Activated B cell treated with CpG ODN at 0.5 μM for 24 hours (primary cell): ENCODE measurements around the gene SYT13. TPM values are rescaled to one million over a fixed set of nuclear protein-coding genes. Genes with fewer than 3 reads are reported as not detected.

Experiments used
- ATAC-seq: fragments of 200-7000 bp; cut with Tn5 transposase; one replicate; pipeline ENCODE4 v1.10.0; 2021; ENCODE audit warnings: low read depth, mild to moderate bottlenecking, moderate library complexity
- CTCF ChIA-PET: fragments of 350-600 bp; sonication (Branson Sonifier 250); formaldehyde crosslinking; loops from one replicate; lab custom pipeline; 2021; ENCODE audit warnings: antibody characterized with exemption; lab: Charles Lee
- POLR2A ChIA-PET: fragments of 350-600 bp; sonication (Branson Sonifier 250); formaldehyde crosslinking; loops from one replicate; lab custom pipeline; 2021; ENCODE audit warnings: antibody characterized with exemption; lab: Charles Lee
- DNase-seq: peaks from one replicate; pipeline ENCODE4 v3.0.0; 2022
- H3K27ac Mint-ChIP-seq: one replicate; pipeline ENCODE4 v1.8.0; 2020; ENCODE audit warnings: mixed read lengths
- H3K27me3 Mint-ChIP-seq: one replicate; pipeline ENCODE4 v1.8.0; 2021; ENCODE audit warnings: mixed read lengths
- H3K36me3 Mint-ChIP-seq: one replicate; pipeline ENCODE4 v1.8.0; 2021; ENCODE audit warnings: low read depth, mixed read lengths
- H3K4me1 Mint-ChIP-seq: one replicate; pipeline ENCODE4 v1.8.0; 2021; ENCODE audit warnings: mixed read lengths
- H3K4me3 Mint-ChIP-seq: one replicate; pipeline ENCODE4 v1.8.0; 2020; ENCODE audit warnings: mild to moderate bottlenecking, mixed read lengths
- H3K9me3 Mint-ChIP-seq: one replicate; pipeline ENCODE4 v1.8.0; 2020; ENCODE audit warnings: mixed read lengths
- CTCF ChIP-seq: fragments of 200-600 bp; IDR thresholded peaks from one replicate; pipeline ENCODE4 v1.8.0; 2022; ENCODE audit warnings: antibody characterized with exemption, mild to moderate bottlenecking
- intact Hi-C: fragments of 100-400 bp; cut with micrococcal nuclease; formaldehyde crosslinking; loops from one replicate; pipeline ENCODE4 v1.15.1; 2024
- total RNA-seq: library from RNA; stranded (reverse); gene quantifications from 2 replicates; pipeline ENCODE4 v1.2.3, GENCODE V29; 2022

The SYT13 gene
- total RNA-seq, 1 donor from 2014 or later, result not detected

GRCh38 chr11:45278714-45279113, 7.4 kb downstream of the SYT13 start:
- Mint-ChIP-seq H3K27ac (no peak overlapping the region), H3K36me3 (no peaks in the 10 kb centered on the region), H3K9me3 (peaks cover 5% of the 10 kb centered on the region), H3K4me3 (no peak overlapping the region), H3K27me3 (peaks cover 47% of the 10 kb centered on the region), H3K4me1 (no peaks in the 10 kb centered on the region)
- ATAC-seq (no peak), DNase-seq (no peak)
- intact Hi-C loops, result no loop called here
- CTCF ChIA-PET, result no interaction called here
- POLR2A ChIA-PET, result no interaction called here
- TF ChIP-seq CTCF, result no peak

- no peak for ATAC-seq
- Mint-ChIP-seq H3K27me3 (peaks cover 45% of the 10 kb centered on the region), H3K36me3 (no peaks in the 10 kb centered on the region), H3K4me3 (no peak overlapping the region), H3K27ac (no peak overlapping the region), H3K4me1 (no peaks in the 10 kb centered on the region), H3K9me3 (peaks cover 10% of the 10 kb centered on the region)
- ChIA-PET CTCF (no interaction called here), POLR2A (no interaction called here)
- no peak for TF ChIP-seq CTCF
- DNase-seq, result no peak
- intact Hi-C loops, result no loop called here
Observed at GRCh38 chr11:45275828-45276227, 10.3 kb downstream of the SYT13 start.

GRCh38 chr11:45274206-45274605, 11.9 kb downstream of the SYT13 start:
- no peak for TF ChIP-seq CTCF
- no peak overlapping the region for H3K4me3 Mint-ChIP-seq
- H3K36me3 Mint-ChIP-seq, result no peaks in the 10 kb centered on the region
- no peaks in the 10 kb centered on the region for H3K4me1 Mint-ChIP-seq
- H3K9me3 Mint-ChIP-seq, result peaks cover 5% of the 10 kb centered on the region
- POLR2A ChIA-PET, result no interaction called here
- no peak overlapping the region for H3K27ac Mint-ChIP-seq
- intact Hi-C loops, result no loop called here
- CTCF ChIA-PET, result no interaction called here
- ATAC-seq (no peak), DNase-seq (no peak)
- peaks cover 46% of the 10 kb centered on the region for H3K27me3 Mint-ChIP-seq

- Mint-ChIP-seq H3K9me3 (peaks cover 5% of the 10 kb centered on the region), H3K27me3 (peaks cover 52% of the 10 kb centered on the region), H3K4me1 (no peaks in the 10 kb centered on the region), H3K36me3 (no peaks in the 10 kb centered on the region), H3K27ac (no peak overlapping the region), H3K4me3 (no peak overlapping the region)
- no peak for TF ChIP-seq CTCF
- ATAC-seq (no peak), DNase-seq (no peak)
- intact Hi-C loops, result no loop called here
- CTCF ChIA-PET, result no interaction called here
- POLR2A ChIA-PET, result no interaction called here
Observed at GRCh38 chr11:45273509-45273908, 12.6 kb downstream of the SYT13 start.

- no peak for TF ChIP-seq CTCF
- Mint-ChIP-seq H3K27ac (no peak overlapping the region), H3K36me3 (no peaks in the 10 kb centered on the region), H3K4me1 (no peaks in the 10 kb centered on the region), H3K9me3 (peaks cover 5% of the 10 kb centered on the region), H3K27me3 (peaks cover 52% of the 10 kb centered on the region), H3K4me3 (no peak overlapping the region)
- POLR2A ChIA-PET, result no interaction called here
- CTCF ChIA-PET, result no interaction called here
- intact Hi-C loops, result no loop called here
- ATAC-seq (no peak), DNase-seq (no peak)
Observed at GRCh38 chr11:45272701-45273100, 13.4 kb downstream of the SYT13 start.
